ENCODE data around the gene ASH1L. TPM values are rescaled to one million over a fixed set of nuclear protein-coding genes. Genes with fewer than 3 reads are reported as not detected.
"Not testable (repeated sequence)": the region's sequence is repeated elsewhere in the genome, so short reads cannot be mapped to it uniquely, and the experiment has no call there.

Gene ASH1L
- total and polyA plus RNA-seq, 9 of the 15 experiments (the other 6 are each of a cell fraction or from before 2014, with no cell fraction given), result 2.0 to 23.3 (median 14.6) TPM

DNA sequence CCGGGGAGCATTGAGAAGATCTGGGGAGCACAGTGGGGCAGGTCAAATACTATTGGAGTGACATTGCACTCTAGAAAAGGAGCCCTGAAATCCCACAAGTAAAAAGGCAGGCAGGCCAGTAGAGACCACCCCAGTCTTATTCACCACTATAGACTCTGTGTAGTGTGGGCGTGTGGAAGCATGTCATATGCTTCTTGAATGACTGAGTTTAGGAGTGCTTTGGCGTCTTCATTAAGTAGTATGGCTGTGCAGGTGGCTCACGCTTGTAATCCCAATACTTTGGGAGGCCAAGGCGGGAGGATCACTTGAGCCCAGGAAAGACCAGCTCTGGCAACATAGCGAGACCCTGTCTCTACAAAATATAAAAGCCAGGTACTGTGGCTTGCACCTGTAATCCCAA lies 21.2 kb upstream of the ASH1L start:
- H3K9me3 ChIP-seq (replicated peaks; ENCODE audit: control insufficient read depth, insufficient read depth, low read depth, low read length); POLR2A ChIA-PET; FAIRE-seq; H4K20me1 ChIP-seq (replicated peaks; ENCODE audit: control insufficient read depth, insufficient read depth, low read length); H2AFZ ChIP-seq (ENCODE audit: low read depth, low read length); BruUV-seq (replicated peaks); H3K4me3 ChIP-seq; DNase-seq (ENCODE audit: extremely low read depth in 1 of 4, low spot score in 3 of 4); H3K9ac ChIP-seq (ENCODE audit: insufficient read depth in 1 of 2, low read depth in 2 of 2, low read length in 2 of 2); H3K79me2 ChIP-seq (ENCODE audit: control insufficient read depth, insufficient read depth, low read length); H3K4me2 ChIP-seq (ENCODE audit: insufficient read depth, low read length); in situ Hi-C loops (cut with MboI); intact Hi-C loops (cut with micrococcal nuclease); H3K36me3 ChIP-seq (ENCODE audit: control insufficient read depth, insufficient read depth, low read length); H3K27me3 ChIP-seq (ENCODE audit: control insufficient read depth in 2 of 2, insufficient read depth in 2 of 2, low read length in 2 of 2); H3K9me1 ChIP-seq (ENCODE audit: control insufficient read depth, insufficient read depth, low read length); H3K4me1 ChIP-seq (replicated peaks in 1 of 2; ENCODE audit: control insufficient read depth in 2 of 2, insufficient read depth in 2 of 2, low read length in 2 of 2); H3K27ac ChIP-seq (ENCODE audit: extremely low read depth, low read depth, low read length); CTCF ChIA-PET (ENCODE audit: low intra/inter-chr PET ratio): not testable (repeated sequence)
- WGBS (ENCODE audit: insufficient coverage, low coverage, missing lambda C conversion rate), result 68% methylated on average over 3 of the region's 6 CpGs
- peak; percentile 33; the same call in 1 of the 3 replicates for ATAC-seq

GRCh38 chr1:155575608-155576007 lies 13.0 kb upstream of the ASH1L start:
- H3K4me2 ChIP-seq (ENCODE audit: insufficient read depth, low read length); H3K27me3 ChIP-seq (ENCODE audit: control insufficient read depth in 2 of 2, insufficient read depth in 2 of 2, low read length in 2 of 2); FAIRE-seq; CTCF ChIA-PET (ENCODE audit: low intra/inter-chr PET ratio); in situ Hi-C loops (cut with MboI); H3K27ac ChIP-seq (ENCODE audit: extremely low read depth, low read depth, low read length); DNase-seq (ENCODE audit: extremely low read depth in 1 of 4, low spot score in 3 of 4); ATAC-seq; intact Hi-C loops (cut with micrococcal nuclease); H3K9ac ChIP-seq (ENCODE audit: insufficient read depth in 1 of 2, low read depth in 2 of 2, low read length in 2 of 2); H3K4me1 ChIP-seq (replicated peaks in 1 of 2; ENCODE audit: control insufficient read depth in 2 of 2, insufficient read depth in 2 of 2, low read length in 2 of 2); H2AFZ ChIP-seq (ENCODE audit: low read depth, low read length); POLR2A ChIA-PET; H3K4me3 ChIP-seq; H4K20me1 ChIP-seq (replicated peaks; ENCODE audit: control insufficient read depth, insufficient read depth, low read length); H3K9me3 ChIP-seq (replicated peaks; ENCODE audit: control insufficient read depth, insufficient read depth, low read depth, low read length); H3K9me1 ChIP-seq (ENCODE audit: control insufficient read depth, insufficient read depth, low read length); BruUV-seq (replicated peaks): not testable (repeated sequence)
- Histone ChIP-seq H3K79me2 (ENCODE audit: control insufficient read depth, insufficient read depth, low read length) (peaks cover 14% of the 10 kb centered on the region), H3K36me3 (ENCODE audit: control insufficient read depth, insufficient read depth, low read length) (peaks cover 10% of the 10 kb centered on the region; the same call in 1 of the 3 replicates)
- WGBS (ENCODE audit: insufficient coverage, low coverage, missing lambda C conversion rate), result 85% methylated on average over 6 of the region's 6 CpGs
